ENCODE measurements around the gene NALF2.

- TF ChIP-seq CTCF (IDR thresholded peaks at IDR 0.05; ENCODE audit: insufficient read depth, low read length) (no peak), POLR2AphosphoS5 (IDR thresholded peaks at IDR 0.05; ENCODE audit: low read depth) (no peak), GABPA (IDR thresholded peaks at IDR 0.05; ENCODE audit: low read depth) (no peak), SPI1 (IDR thresholded peaks at IDR 0.05; ENCODE audit: borderline replicate concordance, low read depth) (no peak)
Observed at GRCh38 chrX:69546978-69547377, 42.9 kb downstream of the NALF2 start.
